ENCODE data around the gene TMEM119.
"Not testable (repeated sequence)": the region's sequence is repeated elsewhere in the genome, so short reads cannot be mapped to it uniquely, and the experiment has no call there.

The TMEM119 gene

DNA sequence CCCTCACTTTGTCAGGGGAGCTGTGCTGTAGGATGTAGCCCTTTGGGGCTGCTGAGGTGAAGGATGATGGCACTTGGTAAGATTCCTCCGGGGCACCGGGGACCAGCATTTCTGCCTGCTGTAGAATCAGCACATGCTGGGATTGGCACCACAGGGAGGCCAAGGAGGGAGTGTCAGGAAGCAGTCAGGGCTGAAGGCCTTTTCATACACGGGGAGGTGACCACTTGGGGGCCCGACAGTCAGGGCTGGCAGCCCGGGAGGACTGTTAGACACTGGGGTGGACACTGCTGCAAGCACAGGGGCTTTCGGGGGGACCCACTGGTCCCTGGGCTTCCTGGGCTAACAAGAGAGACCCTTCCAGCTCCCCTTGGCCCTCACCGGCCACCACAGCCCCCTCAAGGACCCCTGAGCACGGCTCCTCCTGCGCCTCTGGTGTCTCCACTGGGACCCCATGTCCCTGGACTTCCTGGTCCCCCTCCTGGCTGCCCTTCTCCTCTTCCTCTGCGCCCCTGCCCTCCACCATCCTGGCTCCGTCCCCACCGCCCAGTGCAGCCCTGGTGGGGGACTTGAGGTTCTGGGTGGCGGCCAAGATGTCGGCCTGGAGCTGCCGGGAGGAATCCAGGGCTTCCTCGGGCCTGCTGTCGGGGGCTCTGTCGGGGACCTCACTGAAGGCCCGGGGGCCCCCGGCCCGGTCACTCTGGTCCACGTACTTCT, 6.5 kb downstream of the TMEM119 start:
- H3K4me3 ChIP-seq (ENCODE audit: low read length): no peak overlapping the region
- no peak for DNase-seq (ENCODE audit: low read depth, low spot score)

DNA sequence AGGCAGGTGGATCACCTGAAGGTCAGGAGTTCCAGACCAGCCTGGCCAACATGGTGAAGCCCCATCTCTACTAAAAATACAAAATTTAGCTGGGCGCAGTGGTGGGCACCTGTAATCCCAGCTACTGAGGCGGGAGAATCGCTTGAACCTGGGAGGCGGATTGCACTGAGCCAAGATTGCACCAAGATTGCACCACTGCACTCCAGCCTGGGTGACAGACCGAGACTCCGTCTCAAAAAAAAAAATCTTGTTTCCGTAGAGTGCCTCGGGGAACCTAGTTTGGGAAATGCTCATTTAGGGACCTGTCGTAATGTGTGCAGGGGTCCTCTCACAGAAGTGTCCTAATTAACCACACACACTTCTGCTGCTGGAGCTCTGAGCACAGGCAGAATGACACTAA, 7.4 kb downstream of the TMEM119 start:
- not testable (repeated sequence) for H3K4me3 ChIP-seq (ENCODE audit: low read length); DNase-seq (ENCODE audit: low read depth, low spot score)

DNA sequence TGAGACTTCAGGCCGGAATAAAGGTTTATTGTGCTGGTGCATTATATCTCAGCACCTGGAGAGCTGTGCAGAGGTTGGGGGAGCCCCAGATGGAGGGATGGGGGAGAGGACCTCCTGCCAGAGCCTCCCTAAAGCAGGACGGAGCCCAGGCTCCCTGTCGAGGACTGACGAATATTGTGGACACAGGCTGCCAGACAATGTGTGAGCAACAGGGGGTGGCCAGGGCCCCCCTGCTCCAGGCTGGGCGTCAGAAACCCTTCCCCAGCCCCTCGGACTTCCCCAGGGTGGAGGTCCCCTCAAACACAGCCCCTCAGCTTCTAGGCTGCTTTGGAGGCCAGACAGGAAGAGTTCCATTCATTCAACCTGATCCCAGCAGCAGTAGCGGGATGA, 8.0 kb downstream of the TMEM119 start:
- H3K4me3 ChIP-seq (ENCODE audit: low read length): no peak overlapping the region
- DNase-seq (ENCODE audit: low read depth, low spot score): no peak

DNA sequence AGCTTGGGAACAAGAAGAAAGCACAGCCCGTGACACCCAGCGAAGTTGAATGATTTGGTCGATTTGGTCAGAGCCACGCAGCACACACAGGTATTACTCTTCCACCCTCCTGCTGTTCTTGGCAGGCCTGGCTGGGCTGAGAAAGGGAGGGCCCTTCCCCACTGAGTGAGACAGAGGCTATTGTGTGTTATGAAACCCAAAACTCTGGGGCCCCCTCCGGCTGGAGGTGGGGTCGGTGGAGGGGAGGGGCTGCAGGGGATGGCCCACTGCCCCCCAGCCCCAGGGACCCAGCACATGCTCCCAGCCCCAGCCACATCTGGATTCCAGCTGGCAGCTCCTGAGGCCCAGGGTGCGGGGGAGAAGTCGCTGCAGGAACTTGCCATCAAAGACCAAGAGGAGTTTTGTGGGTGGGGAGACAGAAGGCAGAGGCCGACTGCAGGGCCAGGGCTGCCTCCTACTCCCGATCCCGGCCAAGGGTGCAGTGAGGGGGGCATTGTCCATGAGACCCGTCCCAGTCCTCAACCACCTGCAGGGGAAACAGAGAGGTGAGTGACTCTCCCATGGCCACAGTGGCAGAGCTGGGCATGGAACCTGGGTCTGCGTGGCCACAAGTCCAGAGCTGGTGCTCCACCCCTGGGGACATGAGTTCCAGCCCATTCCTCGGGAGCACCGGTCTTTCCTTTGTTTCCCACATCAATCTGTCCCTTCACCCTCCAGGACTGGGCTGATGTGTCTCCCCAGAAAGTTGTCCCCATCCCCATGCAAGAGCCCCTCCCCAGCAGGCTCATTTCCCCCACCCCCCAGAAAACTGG, 8.7 kb downstream of the TMEM119 start:
- H3K4me3 ChIP-seq (ENCODE audit: low read length): no peak overlapping the region
- DNase-seq (ENCODE audit: low read depth, low spot score): no peak

DNA sequence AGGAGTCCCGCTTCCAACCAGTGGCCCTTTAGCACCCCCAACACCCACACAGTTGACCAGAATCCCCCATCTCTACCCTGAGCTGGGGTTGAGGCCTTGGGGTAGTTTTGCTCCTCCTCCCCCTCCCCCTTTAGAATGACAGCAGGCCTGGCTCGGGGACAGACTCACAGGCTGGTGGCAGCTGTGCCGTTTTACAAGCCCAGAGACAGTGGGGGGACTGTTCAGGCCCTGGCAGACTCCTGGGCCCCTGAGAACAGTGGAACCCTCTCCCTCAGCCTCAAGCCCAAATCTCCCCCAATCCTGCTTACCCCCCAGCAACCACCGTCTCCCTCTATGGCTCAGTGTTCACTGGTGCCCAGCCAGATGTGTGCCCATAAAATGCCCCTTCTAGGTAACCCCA, 10.1 kb downstream of the TMEM119 start:
- no peak overlapping the region for H3K4me3 ChIP-seq (ENCODE audit: low read length)
- DNase-seq (ENCODE audit: low read depth, low spot score): no peak

DNA sequence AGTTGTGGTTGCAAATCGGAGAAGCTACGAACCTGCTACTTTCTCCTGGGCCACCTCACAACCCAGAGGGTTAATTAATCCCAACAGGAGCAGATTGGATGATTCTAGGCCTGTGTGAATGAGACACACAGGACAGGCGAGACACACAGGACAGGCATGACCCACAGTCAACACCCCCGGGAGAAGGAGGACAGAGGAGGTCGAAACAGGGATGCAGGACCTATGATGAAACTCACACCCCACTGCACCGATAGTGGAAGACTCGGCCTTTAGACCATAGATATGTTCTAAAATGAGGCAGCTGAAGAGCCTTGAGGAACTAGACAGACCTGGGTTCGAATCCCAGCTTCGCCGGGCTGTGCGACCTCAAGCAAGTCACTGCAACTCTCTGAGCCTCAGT, 11.6 kb downstream of the TMEM119 start:
- H3K4me3 ChIP-seq (ENCODE audit: low read length): no peak overlapping the region
- DNase-seq (ENCODE audit: low read depth, low spot score): no peak

DNA sequence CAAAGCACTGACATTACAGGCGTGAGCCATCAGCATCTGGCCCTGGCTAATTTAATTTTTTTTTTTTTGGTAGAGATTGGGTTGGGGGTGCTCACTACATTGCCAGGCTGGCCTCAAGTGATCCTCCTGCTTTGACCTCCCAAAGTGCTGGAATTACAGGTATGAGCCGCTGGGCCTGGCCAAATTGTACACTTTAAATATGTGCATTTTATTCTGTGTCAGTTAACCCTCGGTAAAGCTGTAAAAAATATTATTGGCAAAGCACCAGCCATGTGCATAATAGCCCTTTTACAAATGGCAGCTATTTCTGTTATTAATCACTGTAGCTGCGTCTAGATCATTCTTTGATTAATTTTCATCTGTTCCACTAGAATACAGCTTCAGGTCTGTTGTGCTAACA, 12.0 kb downstream of the TMEM119 start:
- H3K4me3 ChIP-seq (ENCODE audit: low read length): no peak overlapping the region
- DNase-seq (ENCODE audit: low read depth, low spot score): no peak

DNA sequence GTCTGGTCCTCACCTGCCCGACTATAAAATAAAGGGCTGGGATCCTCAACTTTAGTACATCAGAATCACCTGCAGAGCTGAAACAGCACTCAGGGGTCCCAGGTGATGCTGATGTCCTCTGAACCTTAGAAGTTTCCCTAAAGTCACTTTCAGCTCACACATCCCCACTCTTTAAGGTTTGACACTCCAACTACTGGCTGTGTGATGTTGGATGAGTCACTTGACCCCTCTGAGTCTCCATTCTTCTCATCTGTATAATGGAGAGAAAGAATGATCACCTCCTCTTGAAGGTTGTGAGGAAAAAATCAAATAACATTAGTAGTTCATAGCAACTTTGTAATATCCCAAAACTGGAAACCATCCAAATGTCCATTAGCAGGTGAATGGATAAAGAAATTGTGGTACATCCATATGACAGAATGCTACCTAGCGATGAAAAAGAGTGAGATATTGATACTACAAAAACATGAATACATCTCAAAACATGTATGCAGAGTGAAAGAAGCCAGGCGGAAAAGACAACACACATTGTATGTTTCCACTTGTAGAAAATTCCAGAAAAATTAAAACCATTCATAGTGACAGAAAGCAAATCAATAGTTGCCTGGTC, 13.3 kb downstream of the TMEM119 start:
- DNase-seq (ENCODE audit: low read depth, low spot score): no peak
- H3K4me3 ChIP-seq (ENCODE audit: low read length): no peak overlapping the region

DNA sequence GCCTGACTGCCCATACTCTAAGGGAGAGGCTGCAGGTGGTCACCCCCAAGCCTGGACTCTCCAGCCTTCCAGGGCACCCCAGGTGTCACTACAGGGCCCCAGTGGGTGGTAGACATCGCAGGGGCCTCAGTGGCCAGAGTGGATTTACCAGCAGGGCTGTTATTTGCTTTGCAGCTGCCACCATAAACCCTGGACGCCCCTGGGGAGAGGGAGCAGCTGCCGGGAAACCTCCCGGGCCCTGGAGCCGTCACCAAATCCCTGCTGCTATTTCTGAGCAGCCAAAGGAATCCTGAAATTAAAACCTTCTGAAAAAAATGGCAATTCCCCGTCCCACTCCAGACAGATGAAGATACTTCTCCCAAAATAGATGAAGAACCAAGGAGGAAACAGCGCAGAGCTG, 13.9 kb downstream of the TMEM119 start:
- no peak for DNase-seq (ENCODE audit: low read depth, low spot score)
- H3K4me3 ChIP-seq (ENCODE audit: low read length): no peak overlapping the region

DNA sequence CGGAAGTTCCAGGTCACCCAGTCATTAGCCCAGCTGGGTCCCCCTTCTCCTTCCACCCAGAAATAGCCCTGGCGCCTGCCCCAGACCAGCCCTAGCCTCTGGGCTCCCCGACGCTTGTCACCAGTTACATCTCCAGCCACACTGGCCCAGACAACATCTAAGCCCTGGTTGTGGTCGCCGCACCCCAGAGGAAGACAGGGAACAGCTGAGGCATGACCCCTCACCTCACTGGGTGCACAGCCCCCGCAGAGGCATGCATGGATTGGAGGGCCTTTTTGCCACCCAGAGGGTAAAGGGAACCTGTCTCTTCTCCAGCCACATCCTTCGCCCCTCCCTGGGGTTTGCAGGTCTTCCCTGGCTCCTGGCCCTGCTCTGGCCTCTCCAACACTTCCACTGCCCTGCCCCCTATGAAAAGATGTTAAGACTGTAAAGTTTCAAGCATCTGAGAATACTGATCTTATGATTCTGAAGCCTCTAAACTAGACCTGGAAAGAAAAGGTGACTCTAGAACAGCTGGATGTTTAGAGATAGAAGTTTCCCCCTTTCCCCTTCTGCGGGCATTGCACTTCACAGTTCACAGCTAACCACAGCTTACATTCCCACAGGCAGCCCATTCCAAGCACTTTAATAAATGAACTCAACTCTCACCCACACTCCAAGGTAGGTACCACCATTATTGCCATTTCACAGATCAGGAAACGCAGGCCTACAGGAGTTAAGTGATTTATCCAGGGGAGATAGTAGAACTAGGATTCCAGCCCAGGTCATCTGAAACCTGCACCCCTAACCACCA, 14.7 kb downstream of the TMEM119 start:
- DNase-seq (ENCODE audit: low read depth, low spot score): no peak
- H3K4me3 ChIP-seq (ENCODE audit: low read length): no peak overlapping the region

DNA sequence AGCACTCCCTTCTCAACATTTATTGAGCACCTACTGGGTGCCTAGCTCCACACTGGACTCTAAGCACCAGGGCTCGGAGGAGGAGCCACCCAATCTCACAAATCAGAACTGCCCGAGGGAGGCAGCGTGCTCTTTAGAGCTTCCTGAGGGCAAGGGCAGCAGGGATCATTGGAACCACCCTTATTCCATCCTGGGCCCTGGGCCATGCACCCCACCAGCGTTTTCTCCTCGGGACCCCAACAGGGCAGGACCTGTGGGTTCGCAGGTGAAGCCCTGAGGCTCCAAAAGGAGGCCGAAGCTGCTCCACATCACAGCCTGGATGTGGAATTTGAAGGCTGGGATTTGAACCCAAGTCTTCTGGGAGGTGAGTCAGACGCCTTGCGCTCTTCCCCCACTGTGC, 15.4 kb downstream of the TMEM119 start:
- no peak overlapping the region for H3K4me3 ChIP-seq (ENCODE audit: low read length)
- DNase-seq (ENCODE audit: low read depth, low spot score): no peak

DNA sequence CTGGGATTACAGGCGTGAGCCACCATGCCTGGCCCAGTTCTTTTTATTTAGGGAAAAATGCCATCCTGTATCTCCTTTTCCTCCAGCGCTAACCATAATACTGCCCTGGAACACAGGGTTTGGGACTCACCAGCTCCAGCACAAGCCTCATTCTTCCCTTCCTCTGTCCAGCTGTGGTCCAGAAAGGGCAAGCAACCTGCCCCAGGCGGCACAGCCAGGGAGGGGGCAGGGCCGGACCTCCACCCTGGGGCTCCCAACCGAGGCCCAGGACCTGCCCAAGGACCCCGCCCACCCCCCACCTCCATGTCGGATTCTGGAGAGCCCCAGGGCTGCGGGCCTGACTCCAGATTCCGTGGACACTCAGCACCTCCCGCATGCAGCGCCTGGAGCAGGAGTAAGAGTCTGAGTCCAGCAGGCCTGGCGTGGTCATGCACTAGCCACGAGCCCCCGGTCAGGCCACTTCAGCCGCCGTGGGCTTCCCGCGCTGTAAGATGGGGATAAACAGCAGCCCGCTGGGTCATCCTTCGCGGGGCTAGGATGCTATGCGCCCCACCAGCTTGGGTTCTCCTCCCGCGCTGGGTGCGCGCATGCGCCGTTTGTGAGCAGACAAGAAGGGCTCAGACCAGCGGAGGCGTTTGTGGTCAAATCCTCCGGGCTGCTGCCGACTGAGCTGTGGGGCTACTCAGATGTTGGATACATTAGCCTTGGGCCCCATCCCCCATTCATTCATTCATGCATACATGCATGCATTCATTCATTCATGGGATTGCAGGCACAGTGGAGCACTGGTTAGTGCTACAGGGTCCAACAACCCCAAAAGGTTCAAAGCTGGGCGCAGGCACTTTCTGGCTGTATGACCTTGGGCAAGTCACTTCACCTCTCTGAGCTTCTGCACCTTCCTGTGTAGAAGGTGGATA, 16.3 kb downstream of the TMEM119 start:
- no peak for DNase-seq (ENCODE audit: low read depth, low spot score)
- H3K4me3 ChIP-seq (ENCODE audit: low read length): no peak overlapping the region

DNA sequence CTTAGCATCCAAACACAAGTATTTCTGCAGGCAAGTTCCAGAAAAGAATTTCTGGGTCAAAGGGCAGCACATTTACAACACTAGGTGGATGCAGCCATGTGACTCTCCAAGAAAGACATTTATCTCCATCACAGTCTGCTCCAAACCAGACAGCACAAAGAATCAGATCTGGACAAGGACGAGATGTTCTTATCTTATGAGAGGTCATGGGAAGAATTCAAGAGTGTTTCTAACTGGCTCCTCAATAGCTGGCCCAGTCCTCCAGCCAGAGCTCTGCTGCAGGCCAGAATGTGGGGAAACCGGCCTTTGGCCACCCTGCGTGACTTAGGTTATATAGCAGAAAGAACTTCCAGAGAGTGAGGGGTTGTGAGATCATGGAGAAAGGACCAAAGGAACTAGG, 17.4 kb downstream of the TMEM119 start:
- DNase-seq (ENCODE audit: low read depth, low spot score): no peak
- H3K4me3 ChIP-seq (ENCODE audit: low read length): no peak overlapping the region

DNA sequence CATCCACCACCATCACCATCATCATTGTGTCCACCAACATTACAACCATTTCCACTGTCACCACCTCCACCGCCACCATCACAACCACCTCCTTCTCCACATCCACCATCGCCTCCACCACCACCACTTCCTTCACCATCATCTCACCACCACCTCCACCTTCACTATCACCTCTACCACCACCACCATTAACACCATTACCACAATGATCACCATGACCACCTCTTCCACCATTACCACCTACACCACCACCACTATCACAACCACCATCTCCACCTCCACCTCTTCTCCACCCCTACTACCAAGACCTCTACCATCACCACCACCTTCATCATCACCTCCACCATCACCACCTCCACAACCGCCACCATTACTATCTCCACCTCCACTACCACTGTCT, 19.1 kb downstream of the TMEM119 start:
- no peak for DNase-seq (ENCODE audit: low read depth, low spot score)
- H3K4me3 ChIP-seq (ENCODE audit: low read length): no peak overlapping the region

DNA sequence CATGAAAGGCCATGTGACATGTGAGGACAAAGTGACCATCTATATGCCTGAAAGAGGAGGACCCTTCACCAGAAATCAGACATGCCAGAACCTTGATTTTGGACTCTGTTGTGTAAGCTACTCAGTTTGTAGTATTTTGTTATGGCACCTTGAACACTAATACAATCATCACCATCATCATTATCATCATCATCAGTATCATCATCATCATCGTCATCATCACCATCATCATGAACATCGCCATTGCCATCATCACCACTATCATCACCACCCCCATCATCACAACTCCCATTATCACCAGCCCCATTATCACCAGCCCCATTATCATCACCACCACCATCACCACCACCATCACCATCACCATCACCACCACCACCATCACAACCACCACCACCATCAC, 19.6 kb downstream of the TMEM119 start:
- DNase-seq (ENCODE audit: low read depth, low spot score): no peak

DNA sequence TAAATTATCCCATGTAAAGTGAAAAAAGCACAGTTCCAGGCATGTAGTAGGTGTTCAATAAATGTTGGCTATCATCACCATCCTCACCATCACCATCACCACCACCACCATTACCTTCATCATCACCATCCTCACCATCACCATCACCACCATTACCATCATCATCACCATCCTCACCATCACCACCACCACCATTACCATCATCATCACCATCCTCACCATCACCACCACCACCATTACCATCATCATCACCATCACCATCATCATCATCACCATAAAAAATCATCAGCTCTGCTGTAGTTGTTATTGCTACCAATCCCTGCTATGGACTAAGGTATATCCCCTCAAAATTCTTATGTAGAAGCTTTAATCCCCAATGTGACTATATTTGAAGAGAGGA, 20.4 kb downstream of the TMEM119 start:
- no peak for DNase-seq (ENCODE audit: low read depth, low spot score)
- H3K4me3 ChIP-seq (ENCODE audit: low read length): no peak overlapping the region

More for the DNA sequence above, 19.6 kb downstream of the TMEM119 start:
- H3K4me3 ChIP-seq (ENCODE audit: low read length): no peak overlapping the region

DNA sequence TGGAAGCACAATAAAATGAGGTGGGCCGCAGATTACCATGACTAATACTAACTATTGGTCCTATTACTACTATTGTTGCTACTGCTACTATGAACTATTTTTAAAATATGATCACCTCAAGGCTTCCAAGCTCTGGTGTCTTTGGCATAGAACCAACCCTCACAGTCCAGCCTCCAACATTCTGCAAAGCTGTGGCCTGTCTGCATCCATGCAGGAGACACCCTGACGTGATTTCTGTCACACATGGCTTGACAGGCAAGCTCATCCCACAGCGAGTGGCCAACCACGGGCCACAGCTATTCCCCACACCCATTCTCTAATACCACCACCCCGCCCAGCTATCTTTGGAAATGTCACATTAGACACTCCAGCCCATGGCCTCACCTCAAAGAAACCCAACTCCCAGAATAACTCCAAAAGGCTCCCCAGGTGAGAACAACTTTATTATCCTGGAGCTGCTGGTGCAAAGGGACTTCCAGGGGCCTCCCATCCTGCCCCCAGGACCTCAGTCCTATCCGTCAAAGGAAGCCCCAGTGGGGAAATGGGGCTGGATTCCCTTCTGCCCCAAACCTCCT, 21.1 kb downstream of the TMEM119 start:
- no peak overlapping the region for H3K4me3 ChIP-seq (ENCODE audit: low read length)
- DNase-seq (ENCODE audit: low read depth, low spot score): no peak

DNA sequence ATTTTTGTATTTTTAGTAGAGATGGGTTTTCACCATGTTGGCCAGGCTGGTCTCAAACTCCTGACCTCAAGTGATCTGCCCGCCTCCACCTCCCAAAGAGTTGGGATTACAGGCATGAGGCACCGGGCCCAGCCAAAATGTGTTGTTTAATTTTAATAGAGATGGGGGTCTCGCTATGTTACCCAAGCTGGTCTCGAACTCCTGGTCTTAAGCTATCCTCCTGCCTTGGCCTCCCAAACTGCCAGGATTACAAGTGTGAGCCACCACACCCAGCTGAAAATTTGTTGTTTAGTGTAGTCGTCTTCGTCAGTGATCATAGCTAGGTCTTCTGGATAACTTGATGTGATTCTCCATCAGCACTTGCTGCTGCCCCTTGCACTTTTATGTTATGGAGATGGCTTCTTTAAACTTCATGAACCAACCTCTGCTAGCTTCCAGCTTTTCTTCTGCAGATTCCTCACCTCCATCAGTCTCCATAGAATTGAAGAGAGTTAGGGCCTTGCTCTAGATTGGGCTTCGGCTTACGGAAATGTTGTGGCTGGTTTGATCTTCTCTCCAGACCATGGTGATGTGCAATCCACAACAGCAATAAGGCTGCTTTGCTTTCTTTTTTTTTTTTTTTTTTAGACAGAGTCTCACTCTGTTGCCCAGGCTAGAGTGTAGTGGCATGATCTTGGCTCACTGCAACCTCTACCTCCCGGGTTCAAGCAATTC, 22.5 kb downstream of the TMEM119 start:
- no peak for DNase-seq (ENCODE audit: low read depth, low spot score)
- no peak overlapping the region for H3K4me3 ChIP-seq (ENCODE audit: low read length)
